GM12864 (cell line): ENCODE results near the gene CCL16.

Experiments used
- DNase-seq: peaks from one replicate; pipeline ENCODE4 v3.0.0-alpha.2; 2011; ENCODE audit warnings: low read depth
- H3K4me3 ChIP-seq: 2 replicates; pipeline ENCODE4 v1.5.1; 2011; ENCODE audit warnings: mild to moderate bottlenecking, low read depth, low read length, control low read depth
- TF ChIP-seq, protein P1 (sequence below): IDR thresholded peaks from 2 replicates; pipeline ENCODE4 v1.5.1; 2011; ENCODE audit warnings: low read depth, mild to moderate bottlenecking, moderate library complexity, low read length, control low read depth, inconsistent platforms; ENCODE audit errors: missing control alignments

The CCL16 gene, protein sequence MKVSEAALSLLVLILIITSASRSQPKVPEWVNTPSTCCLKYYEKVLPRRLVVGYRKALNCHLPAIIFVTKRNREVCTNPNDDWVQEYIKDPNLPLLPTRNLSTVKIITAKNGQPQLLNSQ

DNA sequence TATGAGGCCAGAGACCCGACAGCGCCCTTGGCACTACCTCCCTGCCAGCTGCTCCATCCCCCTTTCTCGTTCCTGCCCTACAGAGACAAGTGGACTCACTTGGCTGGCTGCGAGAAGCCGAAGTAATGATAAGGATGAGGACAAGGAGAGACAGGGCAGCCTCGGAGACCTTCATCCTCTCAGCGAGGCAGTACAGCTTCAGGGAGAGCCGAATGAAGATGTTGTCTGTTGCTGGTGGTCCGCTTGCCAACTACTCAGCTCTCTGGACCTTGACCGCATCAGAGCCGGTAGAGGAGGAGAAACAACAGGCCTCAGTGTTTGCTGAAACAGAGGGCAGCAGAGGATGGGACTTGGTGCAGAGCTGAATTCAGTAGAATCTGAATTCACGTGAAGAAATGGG lies at the start of gene CCL16:
Gene CCL16 (minus strand): TSS at position 252 of the 400 bp plus-strand sequence. CDS start 77 bp downstream, at position 175.
- no peak within 1 kb of the TSS for H3K4me3 ChIP-seq
- TF ChIP-seq, protein P1, sequence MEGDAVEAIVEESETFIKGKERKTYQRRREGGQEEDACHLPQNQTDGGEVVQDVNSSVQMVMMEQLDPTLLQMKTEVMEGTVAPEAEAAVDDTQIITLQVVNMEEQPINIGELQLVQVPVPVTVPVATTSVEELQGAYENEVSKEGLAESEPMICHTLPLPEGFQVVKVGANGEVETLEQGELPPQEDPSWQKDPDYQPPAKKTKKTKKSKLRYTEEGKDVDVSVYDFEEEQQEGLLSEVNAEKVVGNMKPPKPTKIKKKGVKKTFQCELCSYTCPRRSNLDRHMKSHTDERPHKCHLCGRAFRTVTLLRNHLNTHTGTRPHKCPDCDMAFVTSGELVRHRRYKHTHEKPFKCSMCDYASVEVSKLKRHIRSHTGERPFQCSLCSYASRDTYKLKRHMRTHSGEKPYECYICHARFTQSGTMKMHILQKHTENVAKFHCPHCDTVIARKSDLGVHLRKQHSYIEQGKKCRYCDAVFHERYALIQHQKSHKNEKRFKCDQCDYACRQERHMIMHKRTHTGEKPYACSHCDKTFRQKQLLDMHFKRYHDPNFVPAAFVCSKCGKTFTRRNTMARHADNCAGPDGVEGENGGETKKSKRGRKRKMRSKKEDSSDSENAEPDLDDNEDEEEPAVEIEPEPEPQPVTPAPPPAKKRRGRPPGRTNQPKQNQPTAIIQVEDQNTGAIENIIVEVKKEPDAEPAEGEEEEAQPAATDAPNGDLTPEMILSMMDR: no peak
- no peak for DNase-seq

DNA sequence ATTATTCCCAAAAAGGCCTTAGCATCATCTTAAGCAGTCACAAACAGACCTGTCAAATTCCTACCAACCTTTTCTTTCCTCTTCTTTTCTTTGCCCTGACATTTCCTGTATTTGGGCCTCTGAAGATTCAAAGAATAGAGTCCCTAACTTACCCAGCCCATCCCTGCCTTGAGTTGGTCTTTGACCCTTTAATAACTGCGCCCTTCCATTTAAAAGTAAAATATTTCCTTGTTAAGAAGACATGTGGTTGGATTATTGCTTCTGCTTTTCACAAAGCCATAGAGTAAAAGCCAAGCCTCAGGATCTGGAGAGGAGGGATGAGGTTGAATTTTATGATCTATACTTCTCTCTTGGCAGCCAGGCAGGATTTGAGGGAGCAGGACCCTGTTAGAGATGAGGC lies 49.7 kb upstream of the CCL16 start:
- no peak for DNase-seq
- TF ChIP-seq, protein P1: no peak
- H3K4me3 ChIP-seq: no peak overlapping the region

DNA sequence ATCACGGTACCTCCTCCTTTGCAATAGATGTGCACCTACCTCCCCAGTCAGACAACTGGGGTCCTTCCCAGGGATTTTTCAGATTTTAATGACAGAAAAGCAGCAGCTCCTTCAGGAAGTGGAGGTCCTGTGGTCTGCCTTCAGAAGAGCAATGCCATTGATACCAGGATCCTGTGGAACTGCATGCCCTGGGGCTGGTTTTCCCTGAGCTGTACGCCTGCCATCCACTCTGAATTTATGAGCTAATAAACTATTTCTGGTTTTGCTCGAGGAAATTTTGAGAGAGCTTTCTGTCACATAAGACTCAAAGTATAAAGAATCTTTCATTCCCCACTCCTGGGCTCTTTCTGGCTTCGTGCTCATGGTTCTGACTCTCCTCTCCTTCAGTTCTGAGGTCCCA lies 46.5 kb upstream of the CCL16 start:
- DNase-seq: no peak
- TF ChIP-seq, protein P1: no peak
- no peak overlapping the region for H3K4me3 ChIP-seq

DNA sequence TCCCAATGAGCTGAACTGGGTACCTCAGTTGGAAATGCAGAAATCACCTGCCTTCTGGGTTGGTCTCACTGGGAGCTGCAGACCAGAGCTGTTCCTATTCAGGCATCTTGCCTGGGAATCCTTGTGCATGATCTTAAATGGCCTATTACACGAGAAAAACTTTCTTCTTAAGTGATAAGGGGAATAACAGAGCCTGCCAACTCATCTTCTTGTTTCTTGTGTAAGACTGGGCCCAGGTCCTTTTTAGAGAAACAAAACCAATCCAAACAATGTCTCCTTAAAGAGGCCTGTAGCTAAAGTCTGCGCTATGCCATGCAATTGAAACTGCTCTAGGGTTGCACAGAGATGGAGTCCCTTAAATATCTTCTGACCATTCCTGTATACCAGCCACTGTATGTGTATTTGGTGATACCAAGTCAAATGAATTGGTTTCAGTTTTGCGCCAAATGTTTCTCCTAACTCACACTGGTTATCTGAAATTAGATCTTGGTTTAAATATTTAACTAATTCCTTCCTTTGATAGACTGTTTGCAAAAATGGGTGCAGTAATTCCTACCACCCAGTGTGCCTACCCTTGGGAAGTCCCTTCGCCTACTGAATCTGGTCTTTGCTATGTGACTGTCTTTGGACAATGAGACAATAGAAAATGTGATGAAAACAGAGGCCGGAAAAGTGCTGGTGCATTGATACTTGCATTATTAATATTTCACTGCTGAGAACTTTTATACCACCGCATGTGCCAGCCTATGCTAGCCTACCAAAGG lies 43.0 kb upstream of the CCL16 start:
- TF ChIP-seq, protein P1: no peak
- no peak for DNase-seq
- H3K4me3 ChIP-seq: no peak overlapping the region

DNA sequence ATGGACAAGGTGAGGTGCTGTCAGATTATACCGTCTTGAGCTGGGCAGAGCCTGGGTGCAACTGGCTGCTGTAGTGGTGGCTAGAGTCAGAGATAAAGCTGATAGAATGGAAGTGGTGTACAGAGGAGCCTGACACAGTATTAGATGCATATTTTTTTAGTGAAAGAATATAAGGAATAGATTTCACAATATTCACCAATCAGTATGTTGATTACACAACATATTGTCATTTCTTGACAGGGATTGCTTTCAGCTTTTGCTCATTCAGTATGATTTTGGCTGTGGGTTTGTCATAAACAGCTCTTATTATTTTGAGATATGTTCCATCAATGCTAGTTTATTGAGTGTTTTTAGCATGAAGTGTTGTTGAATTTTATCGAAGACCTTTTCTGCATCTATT lies 38.1 kb upstream of the CCL16 start:
- no peak for DNase-seq
- H3K4me3 ChIP-seq: no peak overlapping the region
- TF ChIP-seq, protein P1: no peak

DNA sequence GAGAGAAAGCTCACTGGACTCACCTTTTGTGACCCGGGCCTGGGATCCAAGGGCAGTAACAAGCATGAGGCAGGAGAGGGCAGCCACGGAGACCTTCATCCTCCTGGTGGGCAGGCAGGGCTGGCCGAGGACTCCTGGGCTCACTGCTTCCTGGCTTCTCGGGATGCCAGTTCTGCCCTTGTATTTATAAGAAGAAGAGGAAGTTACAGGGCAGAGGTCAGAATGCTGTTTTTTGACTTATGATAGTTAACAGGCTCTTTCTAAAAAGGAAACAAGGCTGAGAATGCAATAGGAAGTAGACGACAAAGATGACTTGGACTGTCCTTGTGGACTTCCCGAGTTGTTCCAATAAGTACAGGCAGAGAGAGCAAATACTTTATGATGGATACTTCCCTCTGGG lies 36.5 kb upstream of the CCL16 start, which contains the start of gene CCL23:
Gene CCL23 (minus strand): TSS at position 174 of the 400 bp plus-strand sequence. CDS start 75 bp downstream, at position 99.
- DNase-seq: no peak
- H3K4me3 ChIP-seq: no peak within 1 kb of the TSS
- TF ChIP-seq, protein P1: no peak
